Neural progenitor cell (in vitro differentiated cells): ENCODE results near the gene FGF19. TPM values are rescaled to one million over a fixed set of nuclear protein-coding genes. Genes with fewer than 3 reads are reported as not detected.

Source experiments
- DNase-seq: peaks from one replicate; pipeline ENCODE4 v3.0.0-alpha.2; 2016; ENCODE audit warnings: low spot score
- H2AFZ ChIP-seq: fragments of 200-600 bp; sonication (generic); replicated peaks from 2 replicates; pipeline ENCODE4 v1.6.1; 2016; ENCODE audit warnings: antibody characterized with exemption
- H3F3A ChIP-seq: fragments of 200-600 bp; sonication (generic); 2 replicates; pipeline ENCODE4 v1.6.1; 2016; ENCODE audit warnings: antibody characterized with exemption, low read depth
- H3K27ac ChIP-seq: fragments of 200-600 bp; sonication (generic); 2 replicates; pipeline ENCODE4 v1.5.1; 2016; ENCODE audit warnings: mild to moderate bottlenecking
- H3K27me3 ChIP-seq: fragments of 200-600 bp; sonication (generic); 2 replicates; pipeline ENCODE4 v1.6.1; 2016; ENCODE audit warnings: mild to moderate bottlenecking, moderate library complexity
- H3K36me3 ChIP-seq: fragments of 200-600 bp; sonication (generic); 2 replicates; pipeline ENCODE4 v1.5.1; 2016
- H3K4me1 ChIP-seq: fragments of 200-600 bp; sonication (generic); 2 replicates; pipeline ENCODE4 v1.6.1; 2016; ENCODE audit warnings: mixed run types
- H3K4me2 ChIP-seq: fragments of 200-600 bp; sonication (generic); 2 replicates; pipeline ENCODE4 v1.6.1; 2016
- H3K4me3 ChIP-seq: fragments of 200-600 bp; sonication (generic); 2 replicates; pipeline ENCODE4 v1.5.1; 2016
- H3K79me2 ChIP-seq: fragments of 200-600 bp; sonication (generic); 2 replicates; pipeline ENCODE4 v1.6.1; 2016; ENCODE audit warnings: low read depth
- H3K9ac ChIP-seq: fragments of 200-600 bp; sonication (generic); 2 replicates; pipeline ENCODE4 v1.6.1; 2016
- H3K9me3 ChIP-seq: fragments of 200-600 bp; sonication (generic); 2 replicates; pipeline ENCODE4 v1.5.1; 2016; ENCODE audit warnings: low read depth
- H4K20me1 ChIP-seq: fragments of 200-600 bp; sonication (generic); 2 replicates; pipeline ENCODE4 v1.6.1; 2016; ENCODE audit warnings: low read depth
- H3K27ac Mint-ChIP-seq: 3 replicates; pipeline ENCODE4 v1.8.0; 2021; ENCODE audit warnings: mixed read lengths
- H3K27me3 Mint-ChIP-seq: 2 replicates; pipeline ENCODE4 v1.8.0; 2022; ENCODE audit warnings: low read depth, mild to moderate bottlenecking, inconsistent platforms, moderate library complexity, mixed read lengths; ENCODE audit not compliant: insufficient read depth
- H3K36me3 Mint-ChIP-seq: 3 replicates; pipeline ENCODE4 v1.8.0; 2021; ENCODE audit warnings: mixed read lengths
- H3K4me1 Mint-ChIP-seq: 3 replicates; pipeline ENCODE4 v1.8.0; 2021; ENCODE audit warnings: mixed read lengths
- H3K4me3 Mint-ChIP-seq: 3 replicates; pipeline ENCODE4 v1.8.0; 2021; ENCODE audit warnings: mild to moderate bottlenecking, moderate library complexity, mixed read lengths
- H3K9me3 Mint-ChIP-seq: 3 replicates; pipeline ENCODE4 v1.8.0; 2020; ENCODE audit warnings: mixed read lengths
- EZH2 ChIP-seq: fragments of 200-600 bp; sonication (generic); IDR thresholded peaks from 2 replicates; pipeline ENCODE4 v1.6.1; 2017; ENCODE audit warnings: antibody characterized with exemption, mild to moderate bottlenecking, moderate library complexity
- EZH2phosphoT487 ChIP-seq: fragments of 200-600 bp; sonication (generic); IDR thresholded peaks from 2 replicates; pipeline ENCODE4 v1.6.1; 2017; ENCODE audit warnings: antibody characterized with exemption
- total RNA-seq: library from RNA; depleted of rRNA; stranded (reverse); fragments of >200 nt; gene quantifications from 2 replicates; pipeline ENCODE4 v1.2.3, GENCODE V29; 2015; ENCODE audit warnings: low replicate concordance
- TF ChIP-seq, protein P1 (sequence below): fragments of 200-600 bp; sonication (generic); IDR thresholded peaks from 2 replicates; pipeline ENCODE4 v1.5.1; 2017; ENCODE audit warnings: antibody characterized with exemption, mild to moderate bottlenecking

FGF19 gene
- total RNA-seq, 1 donor from 2014 or later: not detected

DNA sequence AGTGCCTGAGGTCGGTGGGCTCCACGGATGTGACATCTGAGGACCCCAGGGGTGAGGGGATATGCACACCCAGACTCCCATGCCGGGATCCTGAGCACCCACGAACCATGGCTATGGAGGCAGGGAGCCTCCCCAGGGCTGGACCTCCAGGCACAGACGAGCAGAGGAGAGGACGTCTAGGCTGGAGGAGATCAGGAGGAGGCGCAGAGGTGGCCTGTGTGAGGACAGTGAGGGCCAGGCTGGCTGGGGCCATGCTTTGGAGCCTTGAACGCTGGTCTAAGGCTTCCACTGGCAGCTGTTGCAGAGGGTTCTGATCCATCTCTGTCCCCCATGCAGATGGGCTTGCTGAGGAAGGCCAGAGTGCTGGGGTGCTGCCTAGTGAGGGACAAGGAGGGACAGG is 42.3 kb upstream of the FGF19 start:
- no peak overlapping the region for H3K9ac ChIP-seq
- Mint-ChIP-seq H3K27me3 (peaks cover 15% of the 10 kb centered on the region), H3K36me3 (no peaks in the 10 kb centered on the region), H3K27ac (no peak overlapping the region), H3K4me1 (peaks cover 22% of the 10 kb centered on the region), H3K9me3 (no peaks in the 10 kb centered on the region), H3K4me3 (no peak overlapping the region)
- H2AFZ ChIP-seq: no peak overlapping the region
- no peaks in the 10 kb centered on the region for H3F3A ChIP-seq
- peaks cover 9% of the 10 kb centered on the region for H3K4me1 ChIP-seq
- H3K27ac ChIP-seq: no peak overlapping the region
- no peaks in the 10 kb centered on the region for H3K27me3 ChIP-seq
- H3K36me3 ChIP-seq: no peaks in the 10 kb centered on the region
- DNase-seq: no peak
- no peaks in the 10 kb centered on the region for H4K20me1 ChIP-seq
- no peaks in the 10 kb centered on the region for H3K79me2 ChIP-seq
- H3K9me3 ChIP-seq: no peaks in the 10 kb centered on the region
- no peak overlapping the region for H3K4me3 ChIP-seq
- H3K4me2 ChIP-seq: no peak overlapping the region
- TF ChIP-seq EZH2 (no peak), EZH2phosphoT487 (no peak)
- TF ChIP-seq, protein P1, sequence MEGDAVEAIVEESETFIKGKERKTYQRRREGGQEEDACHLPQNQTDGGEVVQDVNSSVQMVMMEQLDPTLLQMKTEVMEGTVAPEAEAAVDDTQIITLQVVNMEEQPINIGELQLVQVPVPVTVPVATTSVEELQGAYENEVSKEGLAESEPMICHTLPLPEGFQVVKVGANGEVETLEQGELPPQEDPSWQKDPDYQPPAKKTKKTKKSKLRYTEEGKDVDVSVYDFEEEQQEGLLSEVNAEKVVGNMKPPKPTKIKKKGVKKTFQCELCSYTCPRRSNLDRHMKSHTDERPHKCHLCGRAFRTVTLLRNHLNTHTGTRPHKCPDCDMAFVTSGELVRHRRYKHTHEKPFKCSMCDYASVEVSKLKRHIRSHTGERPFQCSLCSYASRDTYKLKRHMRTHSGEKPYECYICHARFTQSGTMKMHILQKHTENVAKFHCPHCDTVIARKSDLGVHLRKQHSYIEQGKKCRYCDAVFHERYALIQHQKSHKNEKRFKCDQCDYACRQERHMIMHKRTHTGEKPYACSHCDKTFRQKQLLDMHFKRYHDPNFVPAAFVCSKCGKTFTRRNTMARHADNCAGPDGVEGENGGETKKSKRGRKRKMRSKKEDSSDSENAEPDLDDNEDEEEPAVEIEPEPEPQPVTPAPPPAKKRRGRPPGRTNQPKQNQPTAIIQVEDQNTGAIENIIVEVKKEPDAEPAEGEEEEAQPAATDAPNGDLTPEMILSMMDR: no peak

- Mint-ChIP-seq H3K36me3 (no peaks in the 10 kb centered on the region), H3K4me1 (peaks cover 22% of the 10 kb centered on the region), H3K27ac (no peak overlapping the region), H3K4me3 (no peak overlapping the region), H3K27me3 (peaks cover 13% of the 10 kb centered on the region), H3K9me3 (no peaks in the 10 kb centered on the region)
- Histone ChIP-seq H3F3A (no peaks in the 10 kb centered on the region), H3K9me3 (no peaks in the 10 kb centered on the region), H3K79me2 (no peaks in the 10 kb centered on the region), H3K36me3 (no peaks in the 10 kb centered on the region), H3K27ac (no peak overlapping the region), H3K4me1 (peaks cover 9% of the 10 kb centered on the region), H2AFZ (no peak overlapping the region), H3K9ac (no peak overlapping the region), H4K20me1 (no peaks in the 10 kb centered on the region), H3K4me3 (no peak overlapping the region), H3K27me3 (no peaks in the 10 kb centered on the region), H3K4me2 (no peak overlapping the region)
- TF ChIP-seq EZH2phosphoT487 (no peak), EZH2 (no peak)
- TF ChIP-seq, protein P1: no peak
- no peak for DNase-seq
Measured at GRCh38 chr11:69745201-69745600, 41.4 kb upstream of the FGF19 start.

- H3K4me1 ChIP-seq: peaks cover 9% of the 10 kb centered on the region
- H3K27me3 ChIP-seq: no peaks in the 10 kb centered on the region
- Mint-ChIP-seq H3K36me3 (no peaks in the 10 kb centered on the region), H3K4me1 (peaks cover 22% of the 10 kb centered on the region), H3K9me3 (peaks cover 1% of the 10 kb centered on the region), H3K27me3 (peaks cover 13% of the 10 kb centered on the region), H3K4me3 (no peak overlapping the region), H3K27ac (peak overlapping the region; percentile 31)
- H3K79me2 ChIP-seq: no peaks in the 10 kb centered on the region
- H3K9me3 ChIP-seq: no peaks in the 10 kb centered on the region
- no peaks in the 10 kb centered on the region for H4K20me1 ChIP-seq
- no peak overlapping the region for H3K4me2 ChIP-seq
- no peak for TF ChIP-seq EZH2
- TF ChIP-seq EZH2phosphoT487: no peak
- TF ChIP-seq, protein P1: no peak
- H3F3A ChIP-seq: no peaks in the 10 kb centered on the region
- H3K4me3 ChIP-seq: no peak overlapping the region
- H3K9ac ChIP-seq: no peak overlapping the region
- H3K36me3 ChIP-seq: no peaks in the 10 kb centered on the region
- no peak overlapping the region for H2AFZ ChIP-seq
- DNase-seq: no peak
- no peak overlapping the region for H3K27ac ChIP-seq
Measured at GRCh38 chr11:69744435-69744834, 40.6 kb upstream of the FGF19 start.
